ENCODE data around the gene GTF2H3.
A peak's percentile ranks its signal among the peaks of the same experiment; 100 is the strongest.

The GTF2H3 gene

GRCh38 chr12:123614531-123614930 is 19.1 kb upstream of the GTF2H3 start:
- TF ChIP-seq CTCF (IDR thresholded peaks at IDR 0.05; ENCODE audit: insufficient read depth, low read depth, low read length, missing control alignments) = no peak
- no peak overlapping the region for H3K4me3 ChIP-seq (ENCODE audit: low read depth, low read length)
- DNase-seq (ENCODE audit: low read depth) = no peak

- no peak for TF ChIP-seq CTCF (IDR thresholded peaks at IDR 0.05; ENCODE audit: insufficient read depth, low read depth, low read length, missing control alignments)
- DNase-seq (ENCODE audit: low read depth) = no peak
- H3K4me3 ChIP-seq (ENCODE audit: low read depth, low read length) = no peak overlapping the region
These were observed 16.5 kb upstream of the GTF2H3 start for GRCh38 chr12:123617144-123617543.

- no peak for DNase-seq (ENCODE audit: low read depth)
- no peak overlapping the region for H3K4me3 ChIP-seq (ENCODE audit: low read depth, low read length)
- TF ChIP-seq CTCF (IDR thresholded peaks at IDR 0.05; ENCODE audit: insufficient read depth, low read depth, low read length, missing control alignments) = no peak
These were observed 16.0 kb upstream of the GTF2H3 start for GRCh38 chr12:123617580-123617979.

GRCh38 chr12:123621101-123621500 is 12.5 kb upstream of the GTF2H3 start:
- no peak for DNase-seq (ENCODE audit: low read depth)
- TF ChIP-seq CTCF (IDR thresholded peaks at IDR 0.05; ENCODE audit: insufficient read depth, low read depth, low read length, missing control alignments) = no peak
- no peak overlapping the region for H3K4me3 ChIP-seq (ENCODE audit: low read depth, low read length)

GRCh38 chr12:123621619-123622530 is 11.8 kb upstream of the GTF2H3 start:
- DNase-seq (ENCODE audit: low read depth) = no peak
- no peak for TF ChIP-seq CTCF (IDR thresholded peaks at IDR 0.05; ENCODE audit: insufficient read depth, low read depth, low read length, missing control alignments)

GRCh38 chr12:123634142-123634561 is 523 bp downstream of the GTF2H3 start:
- no peak for TF ChIP-seq CTCF (IDR thresholded peaks at IDR 0.05; ENCODE audit: insufficient read depth, low read depth, low read length, missing control alignments)
- DNase-seq (ENCODE audit: low read depth) = no peak
- H3K4me3 ChIP-seq (ENCODE audit: low read depth, low read length) = peak overlapping the region; percentile 84

More at GRCh38 chr12:123621619-123622530, 11.8 kb upstream of the GTF2H3 start:
- H3K4me3 ChIP-seq (ENCODE audit: low read depth, low read length) = no peak overlapping the region

Data from GM12865 (cell line).